DLD1 (cell line): ENCODE data around the gene VCL.
"Not testable (repeated sequence)": the region's sequence is repeated elsewhere in the genome, so short reads cannot be mapped to it uniquely, and the experiment has no call there.

Experiments used
- in situ Hi-C: cut with HindIII; loops from 2 replicates; pipeline ENCODE4 v1.10.0; 2017; ENCODE audit warnings: low sequenced_read_pairs

VCL gene

DNA sequence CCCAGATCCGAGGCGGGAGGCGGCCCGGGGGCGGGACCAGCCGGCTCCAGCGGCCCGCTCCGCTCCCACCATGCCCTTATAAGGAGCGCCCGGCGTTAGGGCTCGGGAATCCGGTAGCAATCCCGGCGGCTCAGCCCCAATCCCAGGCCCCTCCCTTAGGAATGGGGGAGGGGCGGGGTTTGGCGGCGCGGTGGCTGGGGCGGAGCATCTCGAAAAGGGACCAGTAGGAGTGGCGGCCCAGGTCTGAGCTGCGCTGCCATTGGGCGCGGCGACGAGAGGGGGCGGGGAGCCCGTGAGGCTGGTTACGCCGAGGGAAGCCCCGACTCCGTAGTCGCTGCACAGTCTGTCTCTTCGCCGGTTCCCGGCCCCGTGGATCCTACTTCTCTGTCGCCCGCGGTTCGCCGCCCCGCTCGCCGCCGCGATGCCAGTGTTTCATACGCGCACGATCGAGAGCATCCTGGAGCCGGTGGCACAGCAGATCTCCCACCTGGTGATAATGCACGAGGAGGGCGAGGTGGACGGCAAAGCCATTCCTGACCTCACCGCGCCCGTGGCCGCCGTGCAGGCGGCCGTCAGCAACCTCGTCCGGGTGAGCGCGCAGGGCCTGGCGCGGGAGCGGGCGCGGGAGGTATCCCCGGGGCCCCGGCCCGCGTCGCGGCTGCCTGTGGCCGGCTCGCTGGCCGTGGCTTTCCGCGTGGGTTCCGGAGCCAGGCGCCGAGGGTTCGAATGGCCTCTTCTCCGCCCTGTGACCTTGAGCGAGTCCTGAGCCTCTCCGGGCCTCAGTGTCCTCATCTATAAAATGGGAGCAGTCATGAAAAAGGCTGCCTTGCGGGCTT, at the start of gene VCL:
Gene VCL, plus strand, starts transcription at position 330 of the 836 bp plus-strand sequence. Its CDS starts 92 bp downstream, at position 422.
- in situ Hi-C loops: no loop called here

- in situ Hi-C loops: no loop called here
These were observed 48.8 kb upstream of the VCL start for GRCh38 chr10:73948947-73949633.

DNA sequence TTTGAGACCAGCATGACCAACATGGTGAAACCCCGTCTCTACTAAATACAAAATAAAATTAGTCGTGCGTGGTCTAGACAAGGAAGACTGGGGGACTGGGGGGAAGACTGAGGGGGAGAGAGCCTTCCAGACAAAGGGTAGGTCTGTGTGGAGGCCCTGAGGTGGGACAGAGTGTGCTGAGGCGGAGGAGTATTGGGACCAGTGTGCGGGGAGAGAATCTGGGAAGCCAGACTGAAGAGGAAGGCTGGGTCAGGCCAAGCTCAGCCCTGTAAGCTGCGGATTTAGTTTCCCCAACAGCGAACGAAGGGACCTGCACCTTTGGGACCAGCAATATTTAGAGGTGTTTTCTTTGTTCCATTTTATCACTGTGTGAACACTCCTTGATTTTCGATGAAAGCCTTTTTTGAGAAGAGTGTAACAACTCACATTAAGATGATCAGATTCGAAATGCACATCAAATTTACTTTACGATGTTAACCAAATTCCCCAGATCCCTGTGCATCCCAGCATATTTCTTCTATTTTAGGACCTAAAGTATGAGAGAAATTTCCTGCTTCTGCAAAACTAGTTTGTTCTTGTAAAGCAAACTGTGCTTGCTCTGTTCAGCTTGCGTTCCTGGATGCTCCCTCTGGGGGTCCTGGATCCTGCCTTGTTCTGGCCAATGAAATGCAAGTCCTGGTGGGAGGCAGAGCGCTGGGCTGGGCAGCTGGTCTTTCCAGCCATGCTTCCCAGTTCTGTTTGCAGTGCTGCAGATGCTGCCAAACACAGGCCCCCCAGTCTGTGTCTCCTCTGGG, 47.6 kb upstream of the VCL start:
- in situ Hi-C loops: no loop called here

- in situ Hi-C loops: no loop called here
These were observed 44.3 kb upstream of the VCL start for GRCh38 chr10:73953665-73954064.

DNA sequence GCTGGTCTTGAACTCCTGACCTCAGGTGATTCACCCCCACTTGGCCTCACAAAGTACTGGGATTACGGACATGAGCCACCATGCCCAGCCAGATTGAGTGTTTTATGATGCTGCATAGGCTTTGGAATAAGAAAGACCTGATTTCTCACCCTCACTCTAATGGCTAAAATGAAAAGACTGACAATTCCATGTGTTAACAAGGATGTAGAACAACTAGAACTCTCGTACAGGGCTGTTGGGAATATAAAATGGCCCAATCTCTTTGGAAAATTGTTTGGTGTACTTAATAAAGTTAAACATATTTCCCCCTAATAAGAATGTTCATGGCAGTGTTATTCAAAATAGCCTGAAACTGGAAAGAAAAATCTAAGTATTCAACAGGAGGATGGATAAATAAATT, 43.2 kb upstream of the VCL start:
- in situ Hi-C loops: no loop called here

DNA sequence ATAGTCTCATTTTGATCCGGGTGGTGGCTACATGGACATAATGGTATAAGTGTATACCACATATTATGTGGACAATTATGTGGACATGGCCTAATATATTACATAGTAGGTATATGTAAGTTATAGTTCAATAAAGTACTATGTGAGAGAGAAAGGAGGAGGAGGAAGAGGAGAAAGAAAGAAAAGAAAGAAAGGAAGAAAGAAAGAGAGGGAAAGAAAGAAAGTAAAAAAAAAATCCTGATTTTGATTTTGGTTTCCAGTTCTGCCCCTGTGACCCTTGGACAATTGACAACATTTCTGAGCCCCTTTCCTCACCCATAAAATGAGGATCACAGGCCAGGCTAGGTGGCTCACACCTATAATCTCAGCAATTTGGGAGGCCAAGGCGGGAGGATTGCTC, 42.2 kb upstream of the VCL start:
- in situ Hi-C loops: no loop called here

- in situ Hi-C loops: no loop called here
These were observed 41.2 kb upstream of the VCL start for GRCh38 chr10:73956476-73957359.

DNA sequence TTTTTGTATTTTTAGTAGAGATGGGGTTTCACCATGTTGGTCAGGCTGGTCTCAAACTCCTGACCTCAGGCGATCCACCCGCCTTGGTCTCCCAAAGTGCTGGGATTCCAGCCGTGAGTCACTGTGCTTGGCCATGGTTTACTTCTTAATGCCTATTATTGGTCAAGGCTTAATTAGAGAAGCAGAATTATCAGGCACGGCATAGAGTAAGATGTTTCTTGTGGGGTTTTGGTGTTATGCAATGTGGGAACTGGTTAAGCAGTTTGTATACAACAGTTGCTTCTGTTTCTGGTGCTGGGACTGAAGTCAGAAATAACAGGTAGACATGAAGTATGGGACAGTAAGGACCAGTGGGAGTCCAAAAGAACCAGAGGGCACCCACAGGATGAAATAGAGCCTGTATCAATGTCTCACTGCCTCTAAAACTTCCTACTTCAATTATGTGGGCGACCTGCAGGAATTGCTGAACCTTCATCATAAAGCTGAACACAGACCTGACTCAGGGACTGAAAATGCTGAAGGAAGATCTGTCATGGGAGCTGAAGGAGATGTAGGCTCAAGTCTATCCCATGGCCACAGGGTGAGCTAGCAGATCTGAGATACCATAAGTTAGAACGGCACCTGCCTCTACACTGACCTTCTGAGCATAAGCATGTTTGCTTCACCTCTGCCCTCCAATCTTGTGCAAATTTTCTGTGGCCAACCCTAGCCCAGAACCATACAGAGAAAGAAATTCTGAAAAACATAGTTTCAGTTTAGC, 38.3 kb upstream of the VCL start:
- in situ Hi-C loops: no loop called here

DNA sequence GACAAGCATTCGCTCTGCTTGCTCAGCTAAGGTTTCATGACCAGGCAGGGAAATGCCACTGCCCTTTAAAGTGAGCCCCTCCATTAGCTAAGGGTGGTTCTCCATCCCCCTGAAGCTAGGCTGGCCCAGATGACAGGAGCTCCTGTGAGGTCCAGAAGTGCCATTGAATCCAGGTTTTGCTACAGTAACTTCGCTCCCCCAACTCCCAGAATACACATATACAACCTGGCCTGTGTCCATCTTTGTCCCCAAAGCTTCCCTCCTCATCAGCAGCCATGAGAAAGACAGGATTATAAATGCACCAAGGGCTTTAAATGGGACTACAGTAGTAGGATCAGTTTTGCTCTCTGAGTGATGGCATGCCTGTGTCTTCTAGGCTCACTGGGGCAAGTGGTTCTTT, 35.5 kb upstream of the VCL start:
- in situ Hi-C loops: no loop called here

DNA sequence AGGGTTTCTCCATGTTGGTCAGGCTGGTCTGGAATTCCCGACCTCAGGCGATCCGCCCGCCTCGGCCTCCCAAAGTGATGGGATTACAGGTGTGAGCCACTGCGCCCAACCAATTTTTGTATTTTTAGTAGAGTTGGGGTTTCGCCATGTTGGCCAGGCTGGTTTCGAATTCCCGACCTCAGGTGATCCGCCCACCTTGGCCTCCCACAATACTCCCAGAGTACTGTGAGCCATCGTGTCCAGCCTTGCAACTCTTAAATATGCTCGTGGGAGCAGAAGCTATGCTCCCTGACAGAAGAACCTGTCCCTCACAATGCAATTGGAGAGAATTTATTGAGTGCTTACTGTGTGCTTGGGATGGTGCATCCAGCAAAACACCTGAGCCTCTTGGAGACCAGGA, 34.4 kb upstream of the VCL start:
- in situ Hi-C loops: not testable (repeated sequence)

DNA sequence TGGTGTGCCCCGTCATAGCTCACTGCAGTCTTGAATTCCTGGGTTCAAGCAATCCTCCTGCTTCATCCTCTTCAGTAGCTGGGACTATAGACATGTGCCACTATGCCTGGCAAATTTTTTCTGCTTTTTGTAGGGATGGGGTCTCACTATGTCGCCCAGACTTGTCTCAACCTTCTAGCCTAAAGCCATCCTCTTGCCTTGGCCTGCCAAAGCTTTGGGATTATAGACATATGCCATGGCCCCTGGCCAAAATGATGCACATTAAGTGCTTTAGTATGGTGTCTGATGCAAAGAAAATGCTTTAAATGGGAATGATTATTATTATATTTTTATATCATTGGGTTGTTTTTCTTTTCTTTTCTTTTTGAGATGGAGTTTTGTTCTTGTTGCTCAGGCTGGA, 33.2 kb upstream of the VCL start:
- in situ Hi-C loops: loop anchor here (5.0 kb wide), 1 partner anchor 48 kb away; no protein-coding TSS in a partner anchor

DNA sequence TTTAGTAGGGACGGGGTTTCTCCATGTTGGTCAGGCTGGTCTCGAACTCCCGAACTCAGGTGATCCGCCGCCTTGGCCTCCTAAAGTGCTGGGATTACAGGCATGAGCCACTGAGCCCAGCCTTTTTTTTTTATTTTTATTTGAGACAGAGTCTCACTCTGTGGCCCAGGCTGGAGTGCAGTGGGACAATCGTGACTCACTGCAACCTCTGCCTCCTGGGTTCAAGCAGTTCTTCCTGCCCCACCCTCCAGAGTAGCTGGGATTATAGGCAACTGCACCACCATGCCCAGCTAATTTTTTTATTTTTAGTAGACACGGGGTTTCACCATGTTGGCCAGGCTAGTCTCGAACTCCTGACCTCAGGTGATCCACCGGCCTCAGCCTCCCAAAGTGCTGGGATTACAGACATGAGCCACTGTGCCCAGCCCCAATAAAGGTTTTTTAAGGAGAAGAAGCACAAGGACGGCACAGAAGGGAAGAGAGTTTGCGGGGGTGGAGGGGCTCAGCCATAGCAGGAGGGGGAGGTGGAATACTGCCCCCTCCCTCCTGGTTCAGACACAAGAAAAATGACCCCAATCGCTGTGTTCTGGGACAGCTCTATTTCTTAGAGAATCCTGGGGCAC, 32.5 kb upstream of the VCL start:
- in situ Hi-C loops: loop anchor here (5.0 kb wide), 1 partner anchor 47 kb away; no protein-coding TSS in a partner anchor

GRCh38 chr10:73965890-73966768, 31.8 kb upstream of the VCL start:
- in situ Hi-C loops: loop anchor here (5.0 kb wide), 1 partner anchor 46 kb away; no protein-coding TSS in a partner anchor

DNA sequence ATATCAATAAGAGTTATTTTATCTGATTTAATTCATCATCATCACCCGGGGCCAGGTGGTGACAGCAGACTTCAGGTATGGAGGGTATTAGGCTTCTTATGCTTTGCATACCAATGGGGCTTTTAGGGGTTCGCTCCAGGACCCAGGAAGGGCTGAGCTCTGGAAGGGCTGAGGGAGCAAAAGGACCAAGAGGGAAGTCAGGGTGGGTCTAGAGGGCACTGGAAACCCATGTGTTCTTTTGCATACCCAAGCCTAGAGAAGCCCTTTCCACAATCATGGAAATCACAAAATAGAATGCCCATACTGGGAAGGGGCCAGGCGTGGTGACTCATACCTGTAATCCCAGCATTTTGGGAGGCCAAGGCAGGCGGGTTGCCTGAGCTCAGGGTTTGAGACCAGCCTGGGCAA, 30.9 kb upstream of the VCL start:
- in situ Hi-C loops: loop anchor here (5.0 kb wide), 1 partner anchor 45 kb away; no protein-coding TSS in a partner anchor

DNA sequence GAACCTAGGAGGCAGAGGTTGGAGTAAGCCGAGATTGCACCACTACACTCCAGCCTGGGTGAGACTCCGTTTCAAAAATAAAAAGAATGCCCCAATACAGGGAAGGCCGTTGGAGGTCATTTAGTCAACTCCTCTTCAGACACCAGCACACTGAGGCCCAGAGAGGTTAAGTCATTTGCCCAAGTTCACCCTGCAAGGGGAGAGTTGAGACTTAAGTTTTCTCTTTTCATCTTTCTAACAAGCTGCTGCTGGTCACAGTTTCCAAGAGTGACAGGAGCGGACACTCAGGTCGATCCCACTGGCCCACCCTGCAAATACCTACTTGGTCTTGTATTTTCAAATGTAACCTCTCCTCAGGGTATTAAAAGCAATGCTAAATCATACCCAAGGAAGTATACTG, 30.4 kb upstream of the VCL start:
- in situ Hi-C loops: loop anchor here (5.0 kb wide), 1 partner anchor 45 kb away; no protein-coding TSS in a partner anchor

- in situ Hi-C loops: loop anchor here (5.0 kb wide), 1 partner anchor 44 kb away; no protein-coding TSS in a partner anchor
These were observed 29.8 kb upstream of the VCL start for GRCh38 chr10:73968098-73968521.

DNA sequence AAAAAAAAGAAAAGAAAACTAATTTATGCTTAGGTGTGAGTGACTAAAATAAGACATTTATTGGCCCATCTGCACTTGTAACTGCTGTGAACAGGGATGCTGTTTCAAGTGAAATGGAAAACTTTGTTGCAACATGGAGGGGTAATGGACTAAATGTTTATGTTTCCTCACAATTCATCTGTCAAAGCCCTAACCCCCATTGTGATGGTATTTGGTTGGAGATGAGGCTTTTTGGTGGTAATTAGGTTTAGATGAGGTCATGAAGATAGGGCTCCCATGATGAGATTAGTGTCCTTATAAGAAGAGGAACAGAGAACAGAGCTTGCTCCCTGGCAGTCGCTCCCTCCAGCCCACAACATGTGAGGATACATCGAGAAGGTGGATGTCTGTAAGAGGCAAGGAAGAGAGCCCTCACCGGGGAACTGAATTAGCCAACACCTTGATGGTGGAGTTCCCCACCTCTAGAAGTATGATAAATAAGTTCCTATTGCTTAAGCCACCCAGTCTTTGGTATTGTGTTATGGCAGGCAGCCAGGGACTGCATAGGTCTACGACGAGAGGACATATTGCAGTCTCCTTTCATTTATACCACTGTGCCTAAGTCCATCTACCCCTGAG, 28.6 kb upstream of the VCL start:
- in situ Hi-C loops: loop anchor here (5.0 kb wide), 1 partner anchor 43 kb away; no protein-coding TSS in a partner anchor
